Smooth muscle cell of the umbilical artery (primary cell): ENCODE measurements around the gene ZDHHC17. TPM values are rescaled to one million over a fixed set of nuclear protein-coding genes. Genes with fewer than 3 reads are reported as not detected.

Experiments used
- total RNA-seq: library from RNA; depleted of rRNA; stranded (reverse); fragments of >200 nt; gene quantifications from 2 replicates; pipeline ENCODE4 v1.2.3, GENCODE V29; 2014

The ZDHHC17 gene, protein sequence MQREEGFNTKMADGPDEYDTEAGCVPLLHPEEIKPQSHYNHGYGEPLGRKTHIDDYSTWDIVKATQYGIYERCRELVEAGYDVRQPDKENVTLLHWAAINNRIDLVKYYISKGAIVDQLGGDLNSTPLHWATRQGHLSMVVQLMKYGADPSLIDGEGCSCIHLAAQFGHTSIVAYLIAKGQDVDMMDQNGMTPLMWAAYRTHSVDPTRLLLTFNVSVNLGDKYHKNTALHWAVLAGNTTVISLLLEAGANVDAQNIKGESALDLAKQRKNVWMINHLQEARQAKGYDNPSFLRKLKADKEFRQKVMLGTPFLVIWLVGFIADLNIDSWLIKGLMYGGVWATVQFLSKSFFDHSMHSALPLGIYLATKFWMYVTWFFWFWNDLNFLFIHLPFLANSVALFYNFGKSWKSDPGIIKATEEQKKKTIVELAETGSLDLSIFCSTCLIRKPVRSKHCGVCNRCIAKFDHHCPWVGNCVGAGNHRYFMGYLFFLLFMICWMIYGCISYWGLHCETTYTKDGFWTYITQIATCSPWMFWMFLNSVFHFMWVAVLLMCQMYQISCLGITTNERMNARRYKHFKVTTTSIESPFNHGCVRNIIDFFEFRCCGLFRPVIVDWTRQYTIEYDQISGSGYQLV
- total RNA-seq: 43.0 and 65.6 TPM in 2 replicates

DNA sequence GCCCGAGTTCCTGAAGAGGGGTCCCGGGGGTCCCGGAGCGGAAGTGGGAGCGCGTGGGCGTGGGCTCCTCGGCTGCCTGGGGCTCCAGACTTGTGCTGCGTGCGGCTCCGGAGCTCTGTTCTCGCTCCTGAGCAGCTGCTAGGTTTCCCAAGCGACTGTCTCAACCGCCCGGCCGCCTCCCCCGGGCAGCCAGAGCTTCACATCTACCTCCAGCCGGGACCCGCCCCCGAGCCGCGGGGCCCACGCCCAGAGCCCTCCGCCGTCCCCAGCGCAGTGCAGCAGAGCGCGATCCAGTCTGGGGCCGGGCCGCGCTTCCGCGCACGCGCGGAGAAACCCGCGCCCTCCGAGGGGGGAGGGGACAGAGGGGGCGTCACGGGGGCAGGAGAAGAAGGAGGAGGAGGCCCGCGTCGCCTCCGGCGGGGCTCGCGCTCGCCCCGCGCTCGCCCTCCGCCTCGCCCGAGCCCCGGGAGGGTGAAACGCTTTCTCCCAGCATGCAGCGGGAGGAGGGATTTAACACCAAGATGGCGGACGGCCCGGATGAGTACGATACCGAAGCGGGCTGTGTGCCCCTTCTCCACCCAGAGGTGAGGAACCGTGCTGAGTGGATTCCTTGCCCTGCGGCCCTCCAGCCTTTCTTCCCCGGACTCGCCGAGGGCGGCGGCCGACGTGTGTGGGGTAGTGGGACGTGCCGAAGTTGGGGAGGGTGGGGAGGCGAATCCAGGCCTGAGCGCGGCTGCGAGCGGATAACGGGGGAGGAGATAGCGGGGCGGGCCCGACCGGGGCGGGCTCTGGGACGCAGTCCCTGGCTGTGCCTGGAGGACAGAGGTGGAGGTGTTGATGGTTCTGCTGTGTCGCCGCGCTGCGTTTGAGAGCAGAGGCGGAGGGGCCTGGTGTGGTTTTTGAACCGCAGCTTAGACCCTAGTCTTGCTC is at the start of gene ZDHHC17:
ZDHHC17 (plus strand) TSS at position 370 of the 930 bp plus-strand sequence; CDS start at position 492, 122 bp downstream.

DNA sequence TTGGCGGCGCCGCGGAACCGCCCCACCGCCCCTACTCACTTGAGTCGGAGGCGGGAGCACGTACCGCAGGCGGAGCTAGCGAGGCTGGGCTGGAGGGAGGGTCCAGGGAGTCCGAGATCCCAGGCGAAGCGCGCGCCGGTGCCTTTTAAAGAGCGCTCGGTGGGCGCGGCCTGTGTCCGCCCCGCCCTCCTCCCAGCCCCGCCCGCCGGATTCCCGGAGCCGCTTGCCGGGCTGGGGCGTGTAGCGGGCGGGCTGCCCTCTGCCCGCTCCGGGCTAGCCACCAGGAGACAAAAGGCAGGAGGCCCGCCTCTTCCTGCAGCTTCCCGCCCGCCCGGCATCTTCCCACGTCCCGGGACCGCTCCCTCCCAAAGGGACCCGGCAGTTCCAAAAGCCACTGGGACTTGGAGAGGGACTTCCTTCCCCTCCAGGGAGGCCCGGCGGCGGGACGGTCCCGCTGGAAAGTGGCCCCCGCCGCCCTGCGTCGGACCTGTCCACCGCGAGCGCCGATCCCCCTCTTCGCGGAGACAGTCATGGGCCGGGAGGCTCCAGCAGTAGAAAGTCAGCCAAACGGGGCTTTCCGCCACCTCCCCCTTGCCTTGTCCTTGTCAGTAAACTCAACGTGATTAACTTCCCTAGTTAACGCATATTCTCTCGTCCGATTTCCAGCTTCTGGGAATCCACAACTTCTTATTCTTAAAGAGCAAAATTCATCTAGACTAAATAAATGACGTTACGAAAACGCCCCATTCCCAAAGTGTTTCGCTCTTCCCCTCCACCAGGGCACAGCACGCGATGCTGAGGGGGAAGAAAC is 115.2 kb downstream of the ZDHHC17 start, which contains the start of gene CSRP2:
CSRP2 (minus strand) TSS at position 121 of the 811 bp plus-strand sequence. CDS start 12,759 bp downstream, outside the sequence.

Other genes with a start within 250 kb of the ZDHHC17 start
- 97.7 and 111 TPM in 2 replicates for gene OSBPL8, start 204.3 kb upstream of the ZDHHC17 start, total RNA-seq
- gene CSRP2, start 114.9 kb downstream of the ZDHHC17 start, total RNA-seq: 49.7 and 127 TPM in 2 replicates